H1 (cell line): Measurements from ENCODE around the gene ZBTB45. TPM values are rescaled to one million over a fixed set of nuclear protein-coding genes. Genes with fewer than 3 reads are reported as not detected.

Source experiments
- CBX8 ChIP-seq: fragments of 300-800, 300-1000 bp; sonication (generic); IDR thresholded peaks from 2 replicates; pipeline ENCODE4 v1.7.1; 2016; ENCODE audit warnings: low read depth, low read length, borderline replicate concordance
- KDM5A ChIP-seq: fragments of 200-600 bp; IDR thresholded peaks from 2 replicates; pipeline ENCODE4 v1.7.1; 2012; ENCODE audit warnings: mild to moderate bottlenecking, low read length, inconsistent platforms, mixed read lengths
- MAX ChIP-seq: IDR thresholded peaks from 2 replicates; pipeline ENCODE4 v1.6.1; 2012; ENCODE audit warnings: inconsistent platforms
- SIN3A ChIP-seq, 2 experiments: IDR thresholded peaks in 1 of 2; conservative IDR thresholded peaks in 1 of 2; 2 replicates each; pipeline ENCODE4 v1.6.1; 2011 to 2012; ENCODE audit warnings: low read length in 2 of 2, improper control_type of control experiment in 1 of 2, low read depth in 1 of 2, mild to moderate bottlenecking in 1 of 2
- SRF ChIP-seq: IDR thresholded peaks from 2 replicates; pipeline ENCODE4 v1.6.1; 2011; ENCODE audit warnings: mild to moderate bottlenecking, low read depth, low read length, moderate library complexity
- TAF1 ChIP-seq: IDR thresholded peaks from 2 replicates; pipeline ENCODE4 v1.6.1; 2011; ENCODE audit warnings: mild to moderate bottlenecking, low read depth, low read length
- YY1 ChIP-seq: IDR thresholded peaks from 2 replicates; pipeline ENCODE4 v1.6.1; 2011; ENCODE audit warnings: low read depth, mild to moderate bottlenecking, low read length
- polyA plus RNA-seq, 7 experiments: library from polyadenylated mRNA; depleted of rRNA in 3 of 7; stranded (reverse) in 5 of 7; unstranded in 2 of 7; fragments of >200 nt in 5 of 7; fragments of 200-250 nt in 2 of 7; gene quantifications; 1 replicate in 5 of 7; 2 replicates in 1 of 7; 4 replicates in 1 of 7; pipeline versions ENCODE4 v1.2.1 to v1.2.3, GENCODE V29; 2011 to 2013; ENCODE audit warnings: missing spikeins in 2 of 7, mixed read lengths in 2 of 7
- total RNA-seq: library from RNA; stranded (reverse); fragmentation: NEBNext Ultra II Directional; extraction: Animal tissue kit (Norgen Biotek cat#: 25700); gene quantifications from 2 replicates; pipeline ENCODE4 v1.2.1, GENCODE V29; 2021

ZBTB45 gene
- total and polyA plus RNA-seq, 2 of the 8 experiments (the other 6 are each of a cell fraction or from before 2014, with no cell fraction given): 16.9 to 17.2 TPM

- TF ChIP-seq SRF (0 out of 2 replicates have a peak, but pooled peaks have one; percentile 24), MAX (peak; percentile 87), CBX8 (no peak), SIN3A (conservative IDR thresholded peaks at IDR 0.05 in 1 of 2, IDR thresholded peaks at IDR 0.05 in 1 of 2; ENCODE audit: low read depth in 1 of 2, low read length in 2 of 2) (peak in 1 of 2 experiments; percentile 93; a peak in 2 of 4 replicates), YY1 (peak; percentile 51; the same call in 1 of the 2 replicates), KDM5A (peak; percentile 87; the same call in 1 of the 2 replicates), TAF1 (peak; percentile 73)
Observed at GRCh38 chr19:58499021-58499927, 20.3 kb downstream of the ZBTB45 start (continued).
